Neural progenitor cell (in vitro differentiated cells): Measurements from ENCODE around the gene C2orf15. TPM values are rescaled to one million over a fixed set of nuclear protein-coding genes. Genes with fewer than 3 reads are reported as not detected.
"Not testable (repeated sequence)": the region's sequence is repeated elsewhere in the genome, so short reads cannot be mapped to it uniquely, and the experiment has no call there.

Experiments used
- DNase-seq: peaks from one replicate; pipeline ENCODE4 v3.0.0-alpha.2; 2016; ENCODE audit warnings: low spot score
- H2AFZ ChIP-seq: fragments of 200-600 bp; sonication (generic); replicated peaks from 2 replicates; pipeline ENCODE4 v1.6.1; 2016; ENCODE audit warnings: antibody characterized with exemption
- H3F3A ChIP-seq: fragments of 200-600 bp; sonication (generic); 2 replicates; pipeline ENCODE4 v1.6.1; 2016; ENCODE audit warnings: antibody characterized with exemption, low read depth
- H3K27ac ChIP-seq: fragments of 200-600 bp; sonication (generic); 2 replicates; pipeline ENCODE4 v1.5.1; 2016; ENCODE audit warnings: mild to moderate bottlenecking
- H3K27me3 ChIP-seq: fragments of 200-600 bp; sonication (generic); 2 replicates; pipeline ENCODE4 v1.6.1; 2016; ENCODE audit warnings: mild to moderate bottlenecking, moderate library complexity
- H3K36me3 ChIP-seq: fragments of 200-600 bp; sonication (generic); 2 replicates; pipeline ENCODE4 v1.5.1; 2016
- H3K4me1 ChIP-seq: fragments of 200-600 bp; sonication (generic); 2 replicates; pipeline ENCODE4 v1.6.1; 2016; ENCODE audit warnings: mixed run types
- H3K4me2 ChIP-seq: fragments of 200-600 bp; sonication (generic); 2 replicates; pipeline ENCODE4 v1.6.1; 2016
- H3K4me3 ChIP-seq: fragments of 200-600 bp; sonication (generic); 2 replicates; pipeline ENCODE4 v1.5.1; 2016
- H3K79me2 ChIP-seq: fragments of 200-600 bp; sonication (generic); 2 replicates; pipeline ENCODE4 v1.6.1; 2016; ENCODE audit warnings: low read depth
- H3K9ac ChIP-seq: fragments of 200-600 bp; sonication (generic); 2 replicates; pipeline ENCODE4 v1.6.1; 2016
- H3K9me3 ChIP-seq: fragments of 200-600 bp; sonication (generic); 2 replicates; pipeline ENCODE4 v1.5.1; 2016; ENCODE audit warnings: low read depth
- H4K20me1 ChIP-seq: fragments of 200-600 bp; sonication (generic); 2 replicates; pipeline ENCODE4 v1.6.1; 2016; ENCODE audit warnings: low read depth
- H3K27ac Mint-ChIP-seq: 3 replicates; pipeline ENCODE4 v1.8.0; 2021; ENCODE audit warnings: mixed read lengths
- H3K27me3 Mint-ChIP-seq: 2 replicates; pipeline ENCODE4 v1.8.0; 2022; ENCODE audit warnings: low read depth, mild to moderate bottlenecking, inconsistent platforms, moderate library complexity, mixed read lengths; ENCODE audit not compliant: insufficient read depth
- H3K36me3 Mint-ChIP-seq: 3 replicates; pipeline ENCODE4 v1.8.0; 2021; ENCODE audit warnings: mixed read lengths
- H3K4me1 Mint-ChIP-seq: 3 replicates; pipeline ENCODE4 v1.8.0; 2021; ENCODE audit warnings: mixed read lengths
- H3K4me3 Mint-ChIP-seq: 3 replicates; pipeline ENCODE4 v1.8.0; 2021; ENCODE audit warnings: mild to moderate bottlenecking, moderate library complexity, mixed read lengths
- H3K9me3 Mint-ChIP-seq: 3 replicates; pipeline ENCODE4 v1.8.0; 2020; ENCODE audit warnings: mixed read lengths
- EZH2 ChIP-seq: fragments of 200-600 bp; sonication (generic); IDR thresholded peaks from 2 replicates; pipeline ENCODE4 v1.6.1; 2017; ENCODE audit warnings: antibody characterized with exemption, mild to moderate bottlenecking, moderate library complexity
- EZH2phosphoT487 ChIP-seq: fragments of 200-600 bp; sonication (generic); IDR thresholded peaks from 2 replicates; pipeline ENCODE4 v1.6.1; 2017; ENCODE audit warnings: antibody characterized with exemption
- total RNA-seq: library from RNA; depleted of rRNA; stranded (reverse); fragments of >200 nt; gene quantifications from 2 replicates; pipeline ENCODE4 v1.2.3, GENCODE V29; 2015; ENCODE audit warnings: low replicate concordance
- TF ChIP-seq, protein P1 (sequence below): fragments of 200-600 bp; sonication (generic); IDR thresholded peaks from 2 replicates; pipeline ENCODE4 v1.5.1; 2017; ENCODE audit warnings: antibody characterized with exemption, mild to moderate bottlenecking

C2orf15 gene
- total RNA-seq, 1 donor from 2014 or later, result 5.8 TPM

DNA sequence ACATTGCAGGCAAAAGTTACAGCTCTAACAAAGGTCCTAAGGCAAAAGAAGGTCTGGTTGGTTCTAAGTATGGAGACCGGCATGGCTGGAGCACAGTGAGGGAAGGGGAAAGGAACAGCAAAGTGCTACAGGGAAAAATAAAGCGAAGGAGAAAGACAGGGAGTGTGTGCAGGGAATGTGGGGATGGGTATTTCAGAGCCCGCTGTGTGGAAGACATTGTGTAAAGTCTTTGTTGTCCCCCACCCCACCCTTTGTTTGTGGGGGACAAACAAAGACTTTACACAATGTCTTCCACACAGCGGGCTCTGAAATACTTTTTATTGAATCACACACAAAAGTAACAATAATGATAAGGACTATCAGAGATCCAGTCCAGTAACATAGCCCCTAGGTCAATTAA, 28.9 kb upstream of the C2orf15 start:
- no peak overlapping the region for H3K4me2 ChIP-seq
- no peak overlapping the region for H2AFZ ChIP-seq
- Mint-ChIP-seq H3K27me3 (no peaks in the 10 kb centered on the region), H3K36me3 (no peaks in the 10 kb centered on the region), H3K27ac (peak overlapping the region; percentile 5), H3K4me3 (no peak overlapping the region), H3K9me3 (no peaks in the 10 kb centered on the region), H3K4me1 (peaks cover 2% of the 10 kb centered on the region)
- no peak overlapping the region for H3K9ac ChIP-seq
- no peaks in the 10 kb centered on the region for H3F3A ChIP-seq
- TF ChIP-seq EZH2 (no peak), EZH2phosphoT487 (no peak)
- TF ChIP-seq, protein P1, sequence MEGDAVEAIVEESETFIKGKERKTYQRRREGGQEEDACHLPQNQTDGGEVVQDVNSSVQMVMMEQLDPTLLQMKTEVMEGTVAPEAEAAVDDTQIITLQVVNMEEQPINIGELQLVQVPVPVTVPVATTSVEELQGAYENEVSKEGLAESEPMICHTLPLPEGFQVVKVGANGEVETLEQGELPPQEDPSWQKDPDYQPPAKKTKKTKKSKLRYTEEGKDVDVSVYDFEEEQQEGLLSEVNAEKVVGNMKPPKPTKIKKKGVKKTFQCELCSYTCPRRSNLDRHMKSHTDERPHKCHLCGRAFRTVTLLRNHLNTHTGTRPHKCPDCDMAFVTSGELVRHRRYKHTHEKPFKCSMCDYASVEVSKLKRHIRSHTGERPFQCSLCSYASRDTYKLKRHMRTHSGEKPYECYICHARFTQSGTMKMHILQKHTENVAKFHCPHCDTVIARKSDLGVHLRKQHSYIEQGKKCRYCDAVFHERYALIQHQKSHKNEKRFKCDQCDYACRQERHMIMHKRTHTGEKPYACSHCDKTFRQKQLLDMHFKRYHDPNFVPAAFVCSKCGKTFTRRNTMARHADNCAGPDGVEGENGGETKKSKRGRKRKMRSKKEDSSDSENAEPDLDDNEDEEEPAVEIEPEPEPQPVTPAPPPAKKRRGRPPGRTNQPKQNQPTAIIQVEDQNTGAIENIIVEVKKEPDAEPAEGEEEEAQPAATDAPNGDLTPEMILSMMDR, result no peak
- no peaks in the 10 kb centered on the region for H3K27me3 ChIP-seq
- no peaks in the 10 kb centered on the region for H3K9me3 ChIP-seq
- no peaks in the 10 kb centered on the region for H3K36me3 ChIP-seq
- H4K20me1 ChIP-seq, result no peaks in the 10 kb centered on the region
- H3K4me3 ChIP-seq, result no peak overlapping the region
- no peaks in the 10 kb centered on the region for H3K79me2 ChIP-seq
- DNase-seq, result no peak
- H3K4me1 ChIP-seq, result peaks cover 6% of the 10 kb centered on the region
- no peak overlapping the region for H3K27ac ChIP-seq

DNA sequence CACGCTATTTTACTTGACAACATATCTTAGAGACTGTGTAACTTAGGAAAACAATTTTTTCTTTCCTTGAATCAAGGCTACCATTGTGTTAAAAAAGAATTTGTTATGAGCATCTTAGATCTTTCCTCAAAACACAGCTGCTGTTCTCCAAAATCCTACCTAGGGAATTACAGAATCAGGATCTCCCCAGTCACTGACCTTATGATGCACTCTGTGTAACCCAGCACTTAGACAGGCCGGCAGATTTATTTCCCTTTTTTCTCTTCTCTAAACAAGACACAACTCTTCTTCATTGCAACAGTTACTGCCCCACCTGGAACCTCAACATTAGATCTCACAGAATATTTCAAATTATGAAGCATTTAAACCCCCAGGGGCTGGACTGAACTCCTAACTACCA, 13.5 kb upstream of the C2orf15 start:
- no peaks in the 10 kb centered on the region for H3K36me3 ChIP-seq
- no peaks in the 10 kb centered on the region for H3F3A ChIP-seq
- H2AFZ ChIP-seq, result no peak overlapping the region
- TF ChIP-seq EZH2, result no peak
- no peak for TF ChIP-seq EZH2phosphoT487
- TF ChIP-seq, protein P1, result no peak
- no peaks in the 10 kb centered on the region for H4K20me1 ChIP-seq
- peaks cover 19% of the 10 kb centered on the region for H3K36me3 Mint-ChIP-seq
- no peak for DNase-seq
- H3K9me3 ChIP-seq, result peaks cover 14% of the 10 kb centered on the region
- no peaks in the 10 kb centered on the region for H3K4me1 ChIP-seq
- no peaks in the 10 kb centered on the region for H3K4me1 Mint-ChIP-seq
- H3K27me3 Mint-ChIP-seq, result no peaks in the 10 kb centered on the region
- H3K27ac ChIP-seq, result no peak overlapping the region
- no peak overlapping the region for H3K4me3 ChIP-seq
- H3K27me3 ChIP-seq, result no peaks in the 10 kb centered on the region
- no peaks in the 10 kb centered on the region for H3K79me2 ChIP-seq
- H3K27ac Mint-ChIP-seq, result no peak overlapping the region
- no peak overlapping the region for H3K4me3 Mint-ChIP-seq
- no peak overlapping the region for H3K4me2 ChIP-seq
- no peak overlapping the region for H3K9ac ChIP-seq
- H3K9me3 Mint-ChIP-seq, result peaks cover 28% of the 10 kb centered on the region

DNA sequence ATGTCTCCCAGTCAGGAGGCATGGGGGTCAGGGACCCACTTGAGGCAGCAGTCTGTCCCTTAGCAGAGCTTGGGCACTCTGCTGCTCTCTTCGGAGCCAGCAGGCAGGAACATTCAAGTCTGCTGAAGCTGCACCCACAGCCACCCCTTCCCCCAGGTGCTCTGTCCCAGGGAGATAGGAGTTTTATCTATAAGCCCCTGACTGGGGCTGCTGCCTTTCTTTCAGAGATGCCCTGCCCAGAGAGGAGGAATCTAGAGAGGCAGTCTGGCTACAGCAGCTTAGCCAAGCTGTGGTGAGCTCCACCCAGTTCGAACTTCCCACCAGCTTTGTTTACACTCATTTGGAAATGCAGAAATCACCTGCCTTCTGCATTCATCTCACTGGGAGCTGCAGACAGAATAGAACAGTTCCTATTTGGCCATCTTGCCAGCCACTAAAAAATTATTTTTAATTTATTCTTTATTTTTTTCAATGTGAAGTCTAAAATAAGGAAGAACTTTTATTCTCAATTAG, 6.4 kb upstream of the C2orf15 start:
- not testable (repeated sequence) for H3K27ac Mint-ChIP-seq, H3K9ac ChIP-seq, H3K4me1 ChIP-seq, H3K4me3 ChIP-seq, H3K27me3 ChIP-seq, H3K36me3 ChIP-seq, H3K4me3 Mint-ChIP-seq, H3F3A ChIP-seq, H3K27me3 Mint-ChIP-seq, DNase-seq, H3K4me1 Mint-ChIP-seq, H3K27ac ChIP-seq, H4K20me1 ChIP-seq, H3K4me2 ChIP-seq, H2AFZ ChIP-seq
- H3K36me3 Mint-ChIP-seq, result peaks cover 22% of the 10 kb centered on the region
- Histone ChIP-seq H3K79me2 (peaks cover 12% of the 10 kb centered on the region), H3K9me3 (peaks cover 18% of the 10 kb centered on the region)
- peaks cover 51% of the 10 kb centered on the region for H3K9me3 Mint-ChIP-seq

DNA sequence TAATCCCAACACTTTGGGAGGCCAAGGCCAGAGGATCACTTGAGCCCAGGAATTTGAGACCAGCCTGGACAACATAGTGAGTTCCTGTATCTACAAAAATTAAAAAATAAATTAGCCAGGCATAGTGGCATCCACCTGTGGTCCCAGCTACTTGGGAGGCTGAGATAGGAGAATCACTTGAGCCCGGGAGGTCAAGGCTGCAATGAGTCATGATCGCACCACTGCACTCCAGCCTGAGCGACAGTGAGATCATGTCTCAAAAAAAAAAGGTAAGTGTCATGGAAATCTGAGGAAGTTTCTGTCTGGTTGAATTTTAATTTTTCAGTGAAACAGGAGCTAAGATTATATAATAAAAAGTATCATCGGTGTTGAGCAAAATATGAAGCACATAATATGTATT, 2.5 kb upstream of the C2orf15 start:
- no peak overlapping the region for H2AFZ ChIP-seq
- H3F3A ChIP-seq, result peaks cover 30% of the 10 kb centered on the region
- H3K36me3 ChIP-seq, result no peaks in the 10 kb centered on the region
- peaks cover 7% of the 10 kb centered on the region for H3K4me1 Mint-ChIP-seq
- H3K27me3 ChIP-seq, result peaks cover 10% of the 10 kb centered on the region
- no peaks in the 10 kb centered on the region for H3K9me3 ChIP-seq
- H3K27ac ChIP-seq, result no peak overlapping the region
- no peak overlapping the region for H3K9ac ChIP-seq
- H3K4me3 Mint-ChIP-seq, result no peak overlapping the region
- no peak overlapping the region for H3K4me2 ChIP-seq
- no peak overlapping the region for H3K27ac Mint-ChIP-seq
- H3K27me3 Mint-ChIP-seq, result peaks cover 16% of the 10 kb centered on the region
- H3K36me3 Mint-ChIP-seq, result peaks cover 8% of the 10 kb centered on the region
- peaks cover 16% of the 10 kb centered on the region for H3K9me3 Mint-ChIP-seq
- TF ChIP-seq EZH2phosphoT487, result no peak
- TF ChIP-seq, protein P1, result no peak
- TF ChIP-seq EZH2, result no peak
- no peak for DNase-seq
- peaks cover 12% of the 10 kb centered on the region for H3K4me1 ChIP-seq
- no peak overlapping the region for H3K4me3 ChIP-seq
- H4K20me1 ChIP-seq, result no peaks in the 10 kb centered on the region
- H3K79me2 ChIP-seq, result peaks cover 12% of the 10 kb centered on the region
